Keratinocyte (primary cell): Measurements from ENCODE around the gene ASCC3. TPM values are rescaled to one million over a fixed set of nuclear protein-coding genes. Genes with fewer than 3 reads are reported as not detected.

ENCODE experiments used
- DNase-seq: peaks from one replicate; pipeline ENCODE4 v3.0.0-alpha.2; 2011; ENCODE audit warnings: low read depth, missing footprints, low spot score
- FAIRE-seq: peaks from 2 replicates; lab custom pipeline; 2011; peaks lifted over from hg19 to GRCh38; lab: Jason Lieb, UNC
- H2AFZ ChIP-seq: 2 replicates; pipeline ENCODE4 v1.6.0; 2012; ENCODE audit warnings: low read length, control low read depth, inconsistent platforms; ENCODE audit not compliant: control insufficient read depth
- H3K27ac ChIP-seq: 2 replicates; pipeline ENCODE4 v1.5.1; 2011; ENCODE audit warnings: low read length; ENCODE audit not compliant: control insufficient read depth, insufficient read depth
- H3K27me3 ChIP-seq: 3 replicates; pipeline ENCODE4 v1.6.0; 2011; ENCODE audit warnings: low read length; ENCODE audit not compliant: control insufficient read depth, insufficient read depth; ENCODE audit errors: extremely low read depth
- H3K36me3 ChIP-seq, 2 experiments: 2 replicates in 1 of 2; 3 replicates in 1 of 2; pipeline ENCODE4 v1.5.1; 2011; ENCODE audit warnings: low read length in 2 of 2, mild to moderate bottlenecking in 1 of 2; ENCODE audit not compliant: control insufficient read depth in 2 of 2, insufficient read depth in 2 of 2; ENCODE audit errors: extremely low read depth in 1 of 2
- H3K4me1 ChIP-seq: 3 replicates; pipeline ENCODE4 v1.5.1; 2011; ENCODE audit warnings: low read length; ENCODE audit not compliant: control insufficient read depth, insufficient read depth; ENCODE audit errors: extremely low read depth
- H3K4me2 ChIP-seq: 3 replicates; pipeline ENCODE4 v1.6.0; 2011; ENCODE audit warnings: low read depth, low read length; ENCODE audit not compliant: control insufficient read depth, insufficient read depth; ENCODE audit errors: extremely low read depth
- H3K4me3 ChIP-seq, 3 experiments: fragments of 200-600 bp in 1 of 3; sonication (generic) in 1 of 3; 2 replicates in 2 of 3; 3 replicates in 1 of 3; pipeline ENCODE4 v1.5.1; 2011 to 2016; ENCODE audit warnings: low read length in 3 of 3, mild to moderate bottlenecking in 3 of 3, control low read depth in 2 of 3, inconsistent platforms in 1 of 3, low read depth in 1 of 3, mixed read lengths in 1 of 3, mixed run types in 1 of 3, moderate library complexity in 1 of 3; ENCODE audit not compliant: control insufficient read depth in 2 of 3, insufficient read depth in 2 of 3; ENCODE audit errors: extremely low read depth in 1 of 3
- H3K79me2 ChIP-seq: 2 replicates; pipeline ENCODE4 v1.6.0; 2012; ENCODE audit warnings: low read length; ENCODE audit not compliant: control insufficient read depth, insufficient read depth
- H3K9ac ChIP-seq: 3 replicates; pipeline ENCODE4 v1.6.0; 2011; ENCODE audit warnings: low read length; ENCODE audit not compliant: control insufficient read depth, insufficient read depth; ENCODE audit errors: extremely low read depth
- H3K9me1 ChIP-seq: 3 replicates; pipeline ENCODE4 v1.6.0; 2011; ENCODE audit warnings: low read length; ENCODE audit not compliant: control insufficient read depth, insufficient read depth; ENCODE audit errors: extremely low read depth
- H3K9me3 ChIP-seq: 2 replicates; pipeline ENCODE4 v1.5.1; 2012; ENCODE audit warnings: low read depth, low read length; ENCODE audit not compliant: control insufficient read depth
- H4K20me1 ChIP-seq: 3 replicates; pipeline ENCODE4 v1.6.0; 2011; ENCODE audit warnings: low read length; ENCODE audit not compliant: control insufficient read depth, insufficient read depth; ENCODE audit errors: extremely low read depth
- EZH2 ChIP-seq: IDR thresholded peaks from one replicate; pipeline ENCODE4 v1.6.1; 2012; ENCODE audit warnings: inconsistent platforms, mild to moderate bottlenecking, low read length, moderate library complexity
- dilution Hi-C: fragments of 300-500 bp; cut with MboI; formaldehyde crosslinking; loops from one replicate; pipeline ENCODE4 v1.7.0; 2020; ENCODE audit warnings: low sequenced_read_pairs; ENCODE audit not compliant: extremely low pct_ligation_motif_present
- polyA plus RNA-seq, 5 experiments: library from polyadenylated mRNA; depleted of rRNA in 3 of 5; stranded (reverse) in 3 of 5; stranded (forward) in 1 of 5; unstranded in 1 of 5; fragments of >200 nt; gene quantifications; 1 replicate in 1 of 5; 2 replicates in 3 of 5; 3 replicates in 1 of 5; pipeline versions ENCODE4 v1.2.1 to v1.2.3, GENCODE V29; 2011 to 2012; ENCODE audit warnings: missing spikeins in 2 of 5, low read depth in 1 of 5, low replicate concordance in 1 of 5
- TF ChIP-seq, protein P1 (sequence below), 3 experiments: IDR thresholded peaks in 1 of 3; conservative IDR thresholded peaks in 1 of 3; optimal IDR thresholded peaks in 1 of 3; 2 replicates in 2 of 3; 3 replicates in 1 of 3; pipeline versions ENCODE3 to v1.5.1; 2011; ENCODE audit warnings: low read length in 3 of 3, mild to moderate bottlenecking in 3 of 3, moderate library complexity in 2 of 3, control low read depth in 1 of 3, inconsistent platforms in 1 of 3; ENCODE audit not compliant: insufficient read depth in 2 of 3; ENCODE audit errors: extremely low read depth in 1 of 3

ASCC3 gene
- polyA plus RNA-seq, 1 donor (not counting 4 experiments of a cell fraction or from before 2014, with no cell fraction given), result 58.6 TPM

- dilution Hi-C loops, result no loop called here
- Histone ChIP-seq H3K4me2 (no peak overlapping the region), H3K9me1 (no peaks in the 10 kb centered on the region), H3K27me3 (no peaks in the 10 kb centered on the region), H3K4me3 (no peak overlapping the region), H3K79me2 (no peaks in the 10 kb centered on the region), H3K27ac (no peak overlapping the region), H4K20me1 (no peaks in the 10 kb centered on the region), H3K36me3 (no peaks in the 10 kb centered on the region), H3K9ac (no peak overlapping the region), H3K4me1 (peaks cover 11% of the 10 kb centered on the region), H2AFZ (no peak overlapping the region), H3K9me3 (no peaks in the 10 kb centered on the region)
- TF ChIP-seq, protein P1, sequence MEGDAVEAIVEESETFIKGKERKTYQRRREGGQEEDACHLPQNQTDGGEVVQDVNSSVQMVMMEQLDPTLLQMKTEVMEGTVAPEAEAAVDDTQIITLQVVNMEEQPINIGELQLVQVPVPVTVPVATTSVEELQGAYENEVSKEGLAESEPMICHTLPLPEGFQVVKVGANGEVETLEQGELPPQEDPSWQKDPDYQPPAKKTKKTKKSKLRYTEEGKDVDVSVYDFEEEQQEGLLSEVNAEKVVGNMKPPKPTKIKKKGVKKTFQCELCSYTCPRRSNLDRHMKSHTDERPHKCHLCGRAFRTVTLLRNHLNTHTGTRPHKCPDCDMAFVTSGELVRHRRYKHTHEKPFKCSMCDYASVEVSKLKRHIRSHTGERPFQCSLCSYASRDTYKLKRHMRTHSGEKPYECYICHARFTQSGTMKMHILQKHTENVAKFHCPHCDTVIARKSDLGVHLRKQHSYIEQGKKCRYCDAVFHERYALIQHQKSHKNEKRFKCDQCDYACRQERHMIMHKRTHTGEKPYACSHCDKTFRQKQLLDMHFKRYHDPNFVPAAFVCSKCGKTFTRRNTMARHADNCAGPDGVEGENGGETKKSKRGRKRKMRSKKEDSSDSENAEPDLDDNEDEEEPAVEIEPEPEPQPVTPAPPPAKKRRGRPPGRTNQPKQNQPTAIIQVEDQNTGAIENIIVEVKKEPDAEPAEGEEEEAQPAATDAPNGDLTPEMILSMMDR (optimal IDR thresholded peaks at IDR 0.05 in 1 of 3, IDR thresholded peaks at IDR 0.05 in 1 of 3, conservative IDR thresholded peaks at IDR 0.05 in 1 of 3; ENCODE audit: extremely low read depth in 1 of 3, insufficient read depth in 2 of 3, low read length in 3 of 3), result no peak
- TF ChIP-seq EZH2, result no peak
- DNase-seq (no peak), FAIRE-seq (no peak)
Measured at GRCh38 chr6:100614933-100615332, 266.2 kb downstream of the ASCC3 start.

DNA sequence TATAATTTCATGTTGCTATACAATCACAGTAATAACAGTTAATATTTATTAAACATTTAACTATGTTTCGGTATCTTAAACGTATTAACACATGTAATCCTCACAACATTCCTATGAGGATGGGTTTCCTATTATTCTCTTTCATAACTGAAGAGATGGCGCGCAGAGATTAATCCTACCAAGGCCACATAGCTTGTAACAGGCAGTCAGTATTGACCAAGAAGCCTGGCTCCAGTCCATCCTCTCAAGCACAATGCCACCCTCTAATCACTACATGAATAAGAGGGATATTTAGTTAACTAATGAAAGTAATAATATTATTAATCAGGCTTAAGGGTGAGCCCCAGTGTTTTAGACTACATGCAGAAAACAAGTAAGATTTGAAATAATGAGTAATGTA lies 266.7 kb downstream of the ASCC3 start:
- FAIRE-seq, result no peak

More for the DNA sequence above, 266.7 kb downstream of the ASCC3 start:
- Histone ChIP-seq H3K4me2 (no peak overlapping the region), H3K4me1 (peaks cover 8% of the 10 kb centered on the region), H3K4me3 (no peak overlapping the region), H3K36me3 (no peaks in the 10 kb centered on the region), H2AFZ (no peak overlapping the region), H3K27ac (no peak overlapping the region), H3K9me3 (no peaks in the 10 kb centered on the region), H3K9ac (no peak overlapping the region), H3K27me3 (no peaks in the 10 kb centered on the region), H3K79me2 (no peaks in the 10 kb centered on the region), H4K20me1 (no peaks in the 10 kb centered on the region), H3K9me1 (no peaks in the 10 kb centered on the region)
- dilution Hi-C loops, result no loop called here
- no peak for TF ChIP-seq EZH2
- TF ChIP-seq, protein P1 (optimal IDR thresholded peaks at IDR 0.05 in 1 of 3, IDR thresholded peaks at IDR 0.05 in 1 of 3, conservative IDR thresholded peaks at IDR 0.05 in 1 of 3; ENCODE audit: extremely low read depth in 1 of 3, insufficient read depth in 2 of 3, low read length in 3 of 3), result no peak
- DNase-seq, result no peak
